Measurements from ENCODE around the gene MUC22. TPM values are rescaled to one million over a fixed set of nuclear protein-coding genes. Genes with fewer than 3 reads are reported as not detected.
"Not testable (repeated sequence)": the region's sequence is repeated elsewhere in the genome, so short reads cannot be mapped to it uniquely, and the experiment has no call there.

Gene MUC22
- 0.05 TPM for total RNA-seq
- 0.02 TPM for polyA plus RNA-seq
- long read RNA-seq, donor 1, result 0 reads
- long read RNA-seq, donor 2, result 0 reads
- long read RNA-seq, donor 3, result 0 reads
- long read RNA-seq, donor 4, result 0 reads
- long read RNA-seq, donor 5, result 0 reads
- long read RNA-seq, donor 6, result 0 reads
- long read RNA-seq, donor 7, result 0 reads
- long read RNA-seq, donor 8, result 0 reads
- long read RNA-seq, donor 9, result 0 reads
- long read RNA-seq, donor 10, result 0 reads

DNA sequence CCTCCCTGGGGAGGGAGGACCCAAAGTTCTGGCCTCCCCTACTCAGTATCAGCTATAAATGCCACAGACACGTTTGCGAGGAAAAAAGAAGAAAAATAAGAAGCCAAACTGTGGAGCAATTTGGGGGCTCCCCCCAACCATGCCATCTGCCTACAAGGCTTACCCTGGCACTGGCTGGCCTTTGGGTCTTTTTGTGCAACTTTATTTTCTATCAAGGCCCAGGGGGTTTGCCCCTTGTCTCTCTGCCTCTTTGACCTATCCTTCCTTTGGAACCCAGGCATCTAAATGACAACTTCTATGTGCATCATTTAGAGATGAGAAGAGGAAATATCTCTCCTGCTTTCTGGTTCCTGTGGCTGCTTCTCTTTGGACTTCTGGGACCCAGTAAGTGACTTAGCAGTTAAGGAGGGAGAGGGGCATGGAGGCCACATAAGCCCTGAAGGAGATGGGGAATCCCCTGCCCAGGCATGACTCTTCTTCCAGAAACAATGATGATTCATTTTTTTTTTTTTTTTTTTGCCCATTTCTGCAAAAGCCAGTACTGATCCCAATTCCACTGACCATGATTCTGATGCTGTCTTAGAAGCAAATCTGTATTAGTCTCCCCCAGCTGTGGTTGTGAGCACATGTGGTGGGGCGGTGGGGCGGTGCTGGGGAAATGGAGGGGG is at the start of gene MUC22:
TSS of gene MUC22 (plus strand) at position 82 of the 668 bp plus-strand sequence. CDS start at position 315, 233 bp downstream.
- no peak for DNase-seq (ENCODE audit: low read depth in 6 of 9, low spot score in 9 of 9)
- Histone ChIP-seq H3K27me3 (ENCODE audit: control insufficient read depth in 2 of 2, insufficient read depth in 1 of 2, low read length in 1 of 2) (peaks cover 0 to 18% of the 10 kb centered on the region in 2 donors), H3K4me1 (ENCODE audit: control insufficient read depth in 2 of 2, insufficient read depth in 2 of 2, low read length in 2 of 2) (no peaks in the 10 kb centered on the region), H3K27ac (ENCODE audit: low read depth in 1 of 2, low read length in 1 of 2) (no peak within 1 kb of the TSS), H3K4me3 (ENCODE audit: low read length in 2 of 2) (no peak within 1 kb of the TSS), H3K36me3 (ENCODE audit: control insufficient read depth in 2 of 2, insufficient read depth in 2 of 2, low read length in 1 of 2) (no peaks in the 10 kb centered on the region), H3K9me3 (ENCODE audit: control insufficient read depth in 2 of 2, insufficient read depth in 1 of 2, low read length in 1 of 2) (peaks cover 0 to 1% of the 10 kb centered on the region in 2 donors)
- WGBS, result 90% methylated on average over 4 of the region's 4 CpGs

DNA sequence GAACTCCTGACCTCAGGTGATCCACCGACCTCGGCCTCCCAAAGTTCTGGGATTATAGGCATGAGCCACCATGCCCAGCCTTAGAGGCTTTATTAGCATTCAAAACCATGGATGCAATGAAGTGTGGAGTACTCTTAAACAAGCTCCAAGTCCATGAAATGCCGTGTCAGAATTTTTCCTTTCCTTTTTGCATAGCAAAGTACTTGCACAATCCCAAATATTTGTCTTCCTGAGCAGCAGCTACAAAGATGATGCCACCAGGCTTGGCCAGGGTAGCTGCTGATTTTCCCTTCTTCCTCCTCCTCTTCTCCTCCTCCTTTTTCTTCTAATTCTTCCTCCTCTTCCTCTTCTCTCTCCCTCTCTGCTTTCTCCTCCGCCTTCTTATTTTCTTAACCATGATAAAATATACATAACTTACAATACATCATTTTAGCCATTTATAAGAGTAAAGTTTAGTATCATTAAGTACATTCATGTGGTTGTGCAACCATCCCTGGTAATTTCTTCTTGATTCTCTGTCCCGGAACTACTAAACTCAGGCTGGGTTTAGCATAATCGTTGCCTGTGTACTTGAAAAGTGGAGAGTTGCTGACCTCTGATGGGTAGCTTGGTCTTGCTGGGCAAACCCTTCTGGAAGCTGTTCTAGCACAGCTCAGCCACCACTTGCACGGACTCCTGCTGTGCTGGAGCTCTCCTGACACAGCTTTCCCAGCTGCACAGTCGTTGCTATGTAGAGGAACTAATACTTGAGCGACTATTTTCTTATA is 49.2 kb upstream of the MUC22 start:
- DNase-seq (ENCODE audit: low read depth in 6 of 9, low spot score in 9 of 9), result no peak
- no peak overlapping the region for H3K27ac ChIP-seq (ENCODE audit: low read depth in 1 of 2, low read length in 1 of 2)
- no peaks in the 10 kb centered on the region for H3K36me3 ChIP-seq (ENCODE audit: control insufficient read depth in 2 of 2, insufficient read depth in 2 of 2, low read length in 1 of 2)
- H3K27me3 ChIP-seq (ENCODE audit: control insufficient read depth in 2 of 2, insufficient read depth in 1 of 2, low read length in 1 of 2), result peaks cover 10 to 62% of the 10 kb centered on the region in 2 donors
- H3K9me3 ChIP-seq (ENCODE audit: control insufficient read depth in 2 of 2, insufficient read depth in 1 of 2, low read length in 1 of 2), result no peaks in the 10 kb centered on the region
- peaks cover 0 to 1% of the 10 kb centered on the region in 2 donors for H3K4me1 ChIP-seq (ENCODE audit: control insufficient read depth in 2 of 2, insufficient read depth in 2 of 2, low read length in 2 of 2)
- 90% methylated on average over 9 of the region's 9 CpGs for WGBS
- H3K4me3 ChIP-seq (ENCODE audit: low read length in 2 of 2), result no peak overlapping the region

DNA sequence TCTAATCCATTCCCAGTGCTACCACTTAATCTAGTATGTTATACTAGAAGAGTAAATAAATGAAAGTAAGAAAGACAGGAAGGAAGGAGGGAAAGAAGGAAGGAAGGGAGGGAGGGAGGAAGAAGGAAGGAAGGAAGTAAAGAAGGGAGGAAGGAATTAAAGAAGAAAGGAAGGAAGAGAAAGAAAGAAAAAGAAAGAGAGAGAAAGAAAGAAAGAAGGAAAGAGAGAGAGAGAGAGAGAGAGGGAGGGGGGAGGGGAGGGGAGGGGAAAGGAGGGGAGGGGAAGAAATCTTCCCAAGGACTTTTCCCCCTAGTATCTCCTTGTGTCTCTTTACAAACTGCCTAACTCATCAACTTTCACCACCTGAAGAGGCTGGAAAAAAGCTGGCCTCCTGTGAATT is 47.6 kb upstream of the MUC22 start:
- no peaks in the 10 kb centered on the region for H3K4me1 ChIP-seq (ENCODE audit: control insufficient read depth in 2 of 2, insufficient read depth in 2 of 2, low read length in 2 of 2)
- DNase-seq (ENCODE audit: low read depth in 6 of 9, low spot score in 9 of 9), result no peak
- H3K36me3 ChIP-seq (ENCODE audit: control insufficient read depth in 2 of 2, insufficient read depth in 2 of 2, low read length in 1 of 2), result no peaks in the 10 kb centered on the region
- H3K4me3 ChIP-seq (ENCODE audit: low read length in 2 of 2), result no peak overlapping the region
- H3K9me3 ChIP-seq (ENCODE audit: control insufficient read depth in 2 of 2, insufficient read depth in 1 of 2, low read length in 1 of 2), result no peaks in the 10 kb centered on the region
- H3K27me3 ChIP-seq (ENCODE audit: control insufficient read depth in 2 of 2, insufficient read depth in 1 of 2, low read length in 1 of 2), result peaks cover 3 to 46% of the 10 kb centered on the region in 2 donors
- H3K27ac ChIP-seq (ENCODE audit: low read depth in 1 of 2, low read length in 1 of 2), result no peak overlapping the region

- WGBS, result 97% methylated on average over 6 of the region's 6 CpGs
- H3K9me3 ChIP-seq (ENCODE audit: control insufficient read depth in 2 of 2, insufficient read depth in 1 of 2, low read length in 1 of 2), result no peaks in the 10 kb centered on the region
- DNase-seq (ENCODE audit: low read depth in 6 of 9, low spot score in 9 of 9), result no peak
- H3K27ac ChIP-seq (ENCODE audit: low read depth in 1 of 2, low read length in 1 of 2), result no peak overlapping the region
- H3K27me3 ChIP-seq (ENCODE audit: control insufficient read depth in 2 of 2, insufficient read depth in 1 of 2, low read length in 1 of 2), result peaks cover 0 to 39% of the 10 kb centered on the region in 2 donors
- H3K4me1 ChIP-seq (ENCODE audit: control insufficient read depth in 2 of 2, insufficient read depth in 2 of 2, low read length in 2 of 2), result no peaks in the 10 kb centered on the region
- no peak overlapping the region for H3K4me3 ChIP-seq (ENCODE audit: low read length in 2 of 2)
- H3K36me3 ChIP-seq (ENCODE audit: control insufficient read depth in 2 of 2, insufficient read depth in 2 of 2, low read length in 1 of 2), result no peaks in the 10 kb centered on the region
These were observed 46.6 kb upstream of the MUC22 start for GRCh38 chr6:30963641-30964040.

DNA sequence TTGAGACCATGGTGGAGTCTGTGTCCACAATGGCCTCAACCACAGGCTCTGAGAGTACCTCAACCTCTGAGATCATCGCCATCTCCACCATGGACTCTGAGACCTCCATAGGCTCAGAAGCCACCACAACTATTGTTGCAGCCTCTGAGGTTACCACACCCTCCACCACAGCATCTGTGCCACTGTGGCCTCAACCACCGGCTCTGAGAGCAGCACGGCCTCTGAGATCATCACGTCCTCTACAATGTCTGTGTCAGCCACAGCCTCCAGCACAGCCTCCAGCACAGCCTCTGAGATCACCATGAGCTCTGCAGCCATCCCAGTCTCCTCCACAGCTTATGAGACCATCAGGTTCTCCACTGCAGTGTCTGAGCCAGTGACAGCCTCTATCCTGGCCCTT is 46.2 kb upstream of the MUC22 start:
- no peaks in the 10 kb centered on the region for H3K4me1 ChIP-seq (ENCODE audit: control insufficient read depth in 2 of 2, insufficient read depth in 2 of 2, low read length in 2 of 2)
- H3K4me3 ChIP-seq (ENCODE audit: low read length in 2 of 2), result no peak overlapping the region
- DNase-seq (ENCODE audit: low read depth in 6 of 9, low spot score in 9 of 9), result no peak
- WGBS, result 72% methylated on average over 4 of the region's 4 CpGs
- no peaks in the 10 kb centered on the region for H3K9me3 ChIP-seq (ENCODE audit: control insufficient read depth in 2 of 2, insufficient read depth in 1 of 2, low read length in 1 of 2)
- no peaks in the 10 kb centered on the region for H3K36me3 ChIP-seq (ENCODE audit: control insufficient read depth in 2 of 2, insufficient read depth in 2 of 2, low read length in 1 of 2)
- peaks cover 0 to 34% of the 10 kb centered on the region in 2 donors for H3K27me3 ChIP-seq (ENCODE audit: control insufficient read depth in 2 of 2, insufficient read depth in 1 of 2, low read length in 1 of 2)
- no peak overlapping the region for H3K27ac ChIP-seq (ENCODE audit: low read depth in 1 of 2, low read length in 1 of 2)

GRCh38 chr6:30965140-30965601 is 45.1 kb upstream of the MUC22 start:
- 70% methylated on average over 5 of the region's 5 CpGs for WGBS
- Histone ChIP-seq H3K27me3 (ENCODE audit: control insufficient read depth in 2 of 2, insufficient read depth in 1 of 2, low read length in 1 of 2) (peaks cover 0 to 30% of the 10 kb centered on the region in 2 donors), H3K36me3 (ENCODE audit: control insufficient read depth in 2 of 2, insufficient read depth in 2 of 2, low read length in 1 of 2) (no peaks in the 10 kb centered on the region), H3K4me1 (ENCODE audit: control insufficient read depth in 2 of 2, insufficient read depth in 2 of 2, low read length in 2 of 2) (no peaks in the 10 kb centered on the region), H3K9me3 (ENCODE audit: control insufficient read depth in 2 of 2, insufficient read depth in 1 of 2, low read length in 1 of 2) (no peaks in the 10 kb centered on the region), H3K4me3 (ENCODE audit: low read length in 2 of 2) (no peak overlapping the region), H3K27ac (ENCODE audit: low read depth in 1 of 2, low read length in 1 of 2) (no peak overlapping the region)
- DNase-seq (ENCODE audit: low read depth in 6 of 9, low spot score in 9 of 9), result no peak

DNA sequence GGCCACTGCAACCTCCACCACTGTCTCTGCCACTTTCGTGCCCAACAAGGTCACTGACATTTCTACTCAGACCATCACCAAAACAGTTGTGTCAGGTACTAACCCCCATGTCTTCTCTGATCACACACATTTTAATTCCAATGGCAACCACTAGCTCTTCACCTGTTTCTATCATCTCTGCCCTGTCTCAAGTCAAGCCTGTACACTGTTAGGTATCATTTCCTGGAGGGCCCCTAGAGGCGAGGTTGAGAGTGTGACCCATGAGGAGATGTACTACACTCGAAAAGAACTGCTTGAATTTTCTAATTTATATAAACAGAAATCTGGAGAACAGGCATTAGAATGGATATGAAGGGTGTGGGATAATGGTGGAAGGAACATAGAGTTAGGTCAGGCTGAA is 44.1 kb upstream of the MUC22 start:
- Histone ChIP-seq H3K27ac (ENCODE audit: low read depth in 1 of 2, low read length in 1 of 2) (no peak overlapping the region), H3K9me3 (ENCODE audit: control insufficient read depth in 2 of 2, insufficient read depth in 1 of 2, low read length in 1 of 2) (no peaks in the 10 kb centered on the region), H3K4me1 (ENCODE audit: control insufficient read depth in 2 of 2, insufficient read depth in 2 of 2, low read length in 2 of 2) (no peaks in the 10 kb centered on the region), H3K4me3 (ENCODE audit: low read length in 2 of 2) (no peak overlapping the region), H3K27me3 (ENCODE audit: control insufficient read depth in 2 of 2, insufficient read depth in 1 of 2, low read length in 1 of 2) (peaks cover 0 to 27% of the 10 kb centered on the region in 2 donors), H3K36me3 (ENCODE audit: control insufficient read depth in 2 of 2, insufficient read depth in 2 of 2, low read length in 1 of 2) (no peaks in the 10 kb centered on the region)
- 62% methylated on average over 3 of the region's 3 CpGs for WGBS
- DNase-seq (ENCODE audit: low read depth in 6 of 9, low spot score in 9 of 9), result no peak

DNA sequence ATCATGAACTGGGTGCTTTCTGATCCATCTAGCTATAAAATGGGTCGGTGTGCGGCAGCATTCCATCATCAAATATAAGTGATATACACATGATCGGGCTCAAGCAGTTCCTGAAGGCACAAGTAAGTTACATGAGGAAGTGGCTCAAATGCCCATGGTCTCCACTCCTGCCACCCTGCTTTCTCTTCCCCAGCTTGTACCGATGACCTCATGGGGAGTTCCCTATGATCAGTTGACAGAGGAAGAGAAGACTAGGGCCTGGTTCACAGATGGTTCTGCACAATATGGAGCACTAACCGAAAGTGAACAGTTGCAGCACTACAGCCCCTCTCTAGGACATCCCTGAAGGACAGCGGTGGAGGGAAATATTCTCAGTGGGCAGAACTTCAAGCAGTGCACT is 41.1 kb upstream of the MUC22 start:
- not testable (repeated sequence) for DNase-seq (ENCODE audit: low read depth in 6 of 9, low spot score in 9 of 9); H3K36me3 ChIP-seq (ENCODE audit: control insufficient read depth in 2 of 2, insufficient read depth in 2 of 2, low read length in 1 of 2); H3K4me1 ChIP-seq (ENCODE audit: control insufficient read depth in 2 of 2, insufficient read depth in 2 of 2, low read length in 2 of 2); H3K27ac ChIP-seq (ENCODE audit: low read depth in 1 of 2, low read length in 1 of 2); H3K4me3 ChIP-seq (ENCODE audit: low read length in 2 of 2); H3K9me3 ChIP-seq (ENCODE audit: control insufficient read depth in 2 of 2, insufficient read depth in 1 of 2, low read length in 1 of 2)
- WGBS, result 93% methylated on average over 6 of the region's 6 CpGs
- H3K27me3 ChIP-seq (ENCODE audit: control insufficient read depth in 2 of 2, insufficient read depth in 1 of 2, low read length in 1 of 2), result peaks cover 0 to 13% of the 10 kb centered on the region in 2 donors

- no peaks in the 10 kb centered on the region for H3K36me3 ChIP-seq (ENCODE audit: control insufficient read depth in 2 of 2, insufficient read depth in 2 of 2, low read length in 1 of 2)
- WGBS, result 90% methylated on average over 5 of the region's 5 CpGs
- peaks cover 0 to 4% of the 10 kb centered on the region in 2 donors for H3K27me3 ChIP-seq (ENCODE audit: control insufficient read depth in 2 of 2, insufficient read depth in 1 of 2, low read length in 1 of 2)
- H3K4me3 ChIP-seq (ENCODE audit: low read length in 2 of 2), result no peak overlapping the region
- no peak overlapping the region for H3K27ac ChIP-seq (ENCODE audit: low read depth in 1 of 2, low read length in 1 of 2)
- no peak for DNase-seq (ENCODE audit: low read depth in 6 of 9, low spot score in 9 of 9)
- H3K9me3 ChIP-seq (ENCODE audit: control insufficient read depth in 2 of 2, insufficient read depth in 1 of 2, low read length in 1 of 2), result no peaks in the 10 kb centered on the region
- H3K4me1 ChIP-seq (ENCODE audit: control insufficient read depth in 2 of 2, insufficient read depth in 2 of 2, low read length in 2 of 2), result no peaks in the 10 kb centered on the region
These were observed 39.3 kb upstream of the MUC22 start for GRCh38 chr6:30970946-30971345.
